Measurements from ENCODE around the gene ARHGAP30.
"Not testable (repeated sequence)": the region's sequence is repeated elsewhere in the genome, so short reads cannot be mapped to it uniquely, and the experiment has no call there.

The ARHGAP30 gene

DNA sequence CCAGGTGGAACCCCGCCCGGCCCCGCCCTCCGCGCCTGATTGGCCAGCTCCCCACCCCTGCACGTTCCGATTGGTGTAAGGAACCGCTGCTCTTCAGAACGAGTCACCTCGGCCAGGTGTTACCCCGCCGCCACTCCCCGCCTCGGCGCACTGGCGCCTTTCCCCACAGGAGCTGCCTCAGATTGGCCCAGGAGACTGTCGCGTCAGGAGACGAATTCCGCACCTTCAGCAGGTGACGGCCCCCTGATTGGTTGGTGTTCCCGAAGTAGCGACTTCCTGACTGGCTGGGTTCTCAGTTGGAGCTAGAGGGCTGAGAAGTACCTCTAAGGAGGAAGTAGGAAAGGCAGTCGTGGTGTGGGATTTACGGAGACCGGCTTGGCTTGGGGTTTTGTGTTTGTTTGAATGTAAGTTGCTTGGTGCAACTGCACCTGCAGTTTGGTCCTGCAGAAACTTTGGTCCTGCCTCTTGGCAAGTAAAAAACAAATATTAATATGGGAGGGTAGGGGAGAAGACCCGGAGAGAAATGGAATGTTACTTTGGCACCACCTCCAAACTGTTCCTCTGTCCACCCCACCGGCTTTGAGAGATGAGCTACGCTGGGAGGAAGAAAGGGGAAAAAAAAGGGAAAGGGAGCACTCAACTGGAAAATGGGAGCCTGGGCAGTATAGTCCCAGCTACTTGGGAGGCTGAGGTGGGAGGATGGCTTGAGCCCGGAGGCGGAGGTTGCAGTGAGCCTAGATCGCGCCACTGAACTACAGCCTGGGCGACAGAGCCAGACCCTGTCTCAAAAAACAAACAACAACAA lies 48.3 kb downstream of the ARHGAP30 start:
- Histone ChIP-seq H3K4me1 (peaks cover 0 to 20% (median 8%) of the 10 kb centered on the region in 4 donors), H3K27me3 (peaks cover 3 to 10% of the 10 kb centered on the region in 2 donors), H3K27ac (peak overlapping the region in 1 of 2 donors; percentile 41), H3K4me3 (peak overlapping the region; percentile 46 to 54), H3K36me3 (no peaks in the 10 kb centered on the region), H3K9me3 (no peaks in the 10 kb centered on the region)
- intact Hi-C loops (cut with DNase I; ENCODE audit: low total_unique reads), result no loop called here
- TF ChIP-seq, protein P1, sequence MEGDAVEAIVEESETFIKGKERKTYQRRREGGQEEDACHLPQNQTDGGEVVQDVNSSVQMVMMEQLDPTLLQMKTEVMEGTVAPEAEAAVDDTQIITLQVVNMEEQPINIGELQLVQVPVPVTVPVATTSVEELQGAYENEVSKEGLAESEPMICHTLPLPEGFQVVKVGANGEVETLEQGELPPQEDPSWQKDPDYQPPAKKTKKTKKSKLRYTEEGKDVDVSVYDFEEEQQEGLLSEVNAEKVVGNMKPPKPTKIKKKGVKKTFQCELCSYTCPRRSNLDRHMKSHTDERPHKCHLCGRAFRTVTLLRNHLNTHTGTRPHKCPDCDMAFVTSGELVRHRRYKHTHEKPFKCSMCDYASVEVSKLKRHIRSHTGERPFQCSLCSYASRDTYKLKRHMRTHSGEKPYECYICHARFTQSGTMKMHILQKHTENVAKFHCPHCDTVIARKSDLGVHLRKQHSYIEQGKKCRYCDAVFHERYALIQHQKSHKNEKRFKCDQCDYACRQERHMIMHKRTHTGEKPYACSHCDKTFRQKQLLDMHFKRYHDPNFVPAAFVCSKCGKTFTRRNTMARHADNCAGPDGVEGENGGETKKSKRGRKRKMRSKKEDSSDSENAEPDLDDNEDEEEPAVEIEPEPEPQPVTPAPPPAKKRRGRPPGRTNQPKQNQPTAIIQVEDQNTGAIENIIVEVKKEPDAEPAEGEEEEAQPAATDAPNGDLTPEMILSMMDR (IDR thresholded peaks at IDR 0.05), result no peak
- peak; percentile 57 to 82 for DNase-seq

DNA sequence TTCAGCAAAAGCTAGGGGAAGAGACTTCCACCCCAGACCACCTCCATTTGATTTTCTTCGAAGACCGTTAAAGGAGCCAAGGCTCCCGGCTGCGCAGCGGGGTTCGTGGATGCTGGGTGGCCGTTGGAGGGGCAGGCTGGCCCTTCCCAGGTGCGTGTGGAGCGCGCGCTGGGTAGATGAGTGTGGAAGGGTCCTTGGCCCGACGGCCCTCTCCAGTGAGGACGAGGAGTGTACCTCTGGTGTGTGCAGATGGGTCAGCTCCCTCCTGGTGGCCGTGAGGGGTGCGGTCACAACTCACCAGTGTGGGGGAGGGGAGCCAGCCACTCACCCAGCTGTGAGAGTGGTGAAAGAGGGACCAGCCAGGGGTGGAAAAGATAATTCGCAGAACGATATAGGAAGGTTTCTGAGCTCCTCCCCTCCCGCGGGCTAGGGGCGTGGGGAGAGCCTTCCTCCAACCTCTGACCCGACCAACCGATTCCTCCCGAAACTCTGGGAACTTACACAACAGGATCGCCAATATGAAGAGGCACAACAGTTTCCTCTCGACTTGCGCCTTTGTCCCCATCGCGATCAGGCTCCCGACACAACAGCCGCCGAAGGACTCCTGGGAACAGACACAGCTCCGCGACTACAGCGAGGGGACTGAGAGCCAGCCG lies 49.1 kb downstream of the ARHGAP30 start, which contains the start of gene F11R:
F11R (minus strand) TSS at position 644 of the 656 bp plus-strand sequence; CDS start at position 565, 79 bp downstream.
- H3K36me3 ChIP-seq, result no peaks in the 10 kb centered on the region
- peak within 1 kb of the TSS; percentile 46 to 54 for H3K4me3 ChIP-seq
- peak within 1 kb of the TSS in 1 of 2 donors; percentile 41 for H3K27ac ChIP-seq
- H3K27me3 ChIP-seq, result peaks cover 3 to 10% of the 10 kb centered on the region in 2 donors
- intact Hi-C loops (cut with DNase I; ENCODE audit: low total_unique reads), result no loop called here
- DNase-seq, result no peak
- H3K4me1 ChIP-seq, result peaks cover 0 to 20% (median 8%) of the 10 kb centered on the region in 4 donors
- no peaks in the 10 kb centered on the region for H3K9me3 ChIP-seq
- TF ChIP-seq, protein P1 (IDR thresholded peaks at IDR 0.05), result no peak

DNA sequence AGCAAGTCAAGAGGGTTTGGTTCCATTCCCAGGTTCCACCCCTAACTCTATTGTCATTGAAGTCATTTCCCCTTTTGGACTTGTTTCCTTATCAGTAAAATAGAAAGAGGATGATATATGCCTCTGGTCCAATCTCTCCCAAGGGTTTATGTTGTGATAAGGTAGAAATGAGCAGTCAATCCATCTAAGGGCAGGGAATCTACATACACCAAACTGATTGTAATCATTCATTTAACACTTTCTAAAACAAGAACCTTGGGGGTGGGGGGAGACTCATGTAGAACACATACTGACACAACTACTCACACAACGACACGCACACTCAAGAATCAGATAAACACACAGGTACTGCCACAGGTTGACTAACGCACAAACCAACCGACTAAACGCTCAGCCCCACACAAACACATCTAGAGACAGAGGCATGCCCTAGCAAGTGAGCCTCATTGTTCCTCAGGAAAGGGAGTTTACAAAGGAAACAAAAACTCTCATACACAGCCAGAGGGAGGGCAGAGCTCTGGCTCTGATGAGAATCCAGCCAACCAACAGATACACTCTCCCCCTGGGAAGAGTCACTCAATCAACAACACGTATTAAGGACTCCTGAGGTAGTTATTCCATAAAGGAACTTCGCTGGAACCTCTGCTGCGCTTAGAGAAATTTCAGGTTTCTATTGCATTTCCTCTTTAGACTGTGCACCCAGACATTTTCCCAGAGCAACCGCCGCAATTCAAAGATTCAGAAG lies 49.8 kb downstream of the ARHGAP30 start:
- Histone ChIP-seq H3K27ac (peak overlapping the region in 1 of 2 donors; percentile 41), H3K4me3 (peak overlapping the region; percentile 46 to 54), H3K36me3 (no peaks in the 10 kb centered on the region), H3K9me3 (no peaks in the 10 kb centered on the region), H3K27me3 (peaks cover 3 to 10% of the 10 kb centered on the region in 2 donors), H3K4me1 (peaks cover 0 to 20% (median 8%) of the 10 kb centered on the region in 4 donors)
- intact Hi-C loops (cut with DNase I; ENCODE audit: low total_unique reads), result no loop called here
- DNase-seq, result no peak
- TF ChIP-seq, protein P1 (IDR thresholded peaks at IDR 0.05), result no peak

DNA sequence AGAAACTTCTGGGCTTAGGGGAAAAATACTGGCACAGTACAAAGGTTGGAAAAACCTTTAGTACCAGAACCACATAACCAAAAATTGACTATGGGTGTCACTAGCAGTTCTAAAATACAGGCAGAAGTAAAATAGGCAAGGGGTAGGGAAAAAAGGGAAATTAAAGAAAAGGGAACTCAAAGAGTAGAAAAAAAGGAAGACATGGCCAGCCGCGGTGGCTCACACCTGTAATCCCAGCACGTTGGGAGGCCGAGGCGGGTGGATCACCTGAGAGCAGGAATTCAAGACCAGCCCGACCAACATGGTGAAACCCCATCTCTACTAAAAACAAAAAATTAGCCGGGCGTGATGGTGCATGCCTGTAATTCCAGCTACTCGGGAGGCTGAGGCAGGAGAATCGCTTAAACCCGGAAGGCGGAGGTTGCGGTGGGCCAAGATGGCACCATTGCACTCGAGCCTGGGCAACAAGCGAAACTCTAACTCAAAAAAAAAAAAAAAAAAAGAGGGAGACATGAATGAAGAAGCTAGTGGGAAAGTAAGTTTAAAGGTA lies 50.5 kb downstream of the ARHGAP30 start:
- Histone ChIP-seq H3K27me3 (peaks cover 3 to 10% of the 10 kb centered on the region in 2 donors), H3K4me1 (peaks cover 0 to 24% (median 8%) of the 10 kb centered on the region in 4 donors)
- H3K27ac ChIP-seq; H3K36me3 ChIP-seq; intact Hi-C loops (cut with DNase I; ENCODE audit: low total_unique reads); H3K9me3 ChIP-seq; DNase-seq; H3K4me3 ChIP-seq: not testable (repeated sequence)

DNA sequence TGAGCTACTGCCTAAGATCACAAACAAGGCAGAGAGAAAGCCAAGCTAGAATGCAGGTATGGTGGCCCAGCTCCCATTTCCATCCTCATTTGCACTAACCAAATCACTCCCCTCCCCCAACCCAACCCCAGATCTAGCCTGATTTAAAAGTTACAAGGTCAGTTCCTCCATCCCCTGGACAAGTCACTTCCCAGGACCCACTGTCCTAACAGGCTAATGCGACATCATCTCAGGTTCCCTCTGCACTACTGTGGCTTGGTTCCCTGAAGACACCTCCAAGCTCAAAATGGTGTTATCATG lies 51.1 kb downstream of the ARHGAP30 start:
- H3K4me1 ChIP-seq, result peaks cover 0 to 24% (median 8%) of the 10 kb centered on the region in 4 donors
- intact Hi-C loops (cut with DNase I; ENCODE audit: low total_unique reads), result no loop called here
- H3K4me3 ChIP-seq, result no peak overlapping the region

More for the DNA sequence above, 51.1 kb downstream of the ARHGAP30 start:
- TF ChIP-seq, protein P1 (IDR thresholded peaks at IDR 0.05), result no peak
- Histone ChIP-seq H3K27me3 (peaks cover 3 to 10% of the 10 kb centered on the region in 2 donors), H3K9me3 (no peaks in the 10 kb centered on the region), H3K27ac (no peak overlapping the region), H3K36me3 (no peaks in the 10 kb centered on the region)
- DNase-seq, result no peak
